Activated CD4-positive, alpha-beta T cell treated with anti-CD3 and anti-CD28 coated beads, Interleukin-2, Interleukin-4, amounts not matched to agents 100 ng/mL and 50 ng/mL, durations not matched to agents 16 hours and 8 hours (primary cell): ENCODE data around the gene DIS3L2.
"Not testable (repeated sequence)": the region's sequence is repeated elsewhere in the genome, so short reads cannot be mapped to it uniquely, and the experiment has no call there.

Experiments
- DNase-seq: peaks from one replicate; pipeline ENCODE4 v3.0.0-alpha.2; 2020; ENCODE audit warnings: low spot score

Gene DIS3L2

GRCh38 chr2:232116852-232117251, 155.3 kb downstream of the DIS3L2 start:
- no peak for DNase-seq

- DNase-seq = no peak
Observed at GRCh38 chr2:232117413-232117812, 155.9 kb downstream of the DIS3L2 start.

- DNase-seq = no peak
Observed at GRCh38 chr2:232120911-232121310, 159.4 kb downstream of the DIS3L2 start.

GRCh38 chr2:232124309-232124708, 162.8 kb downstream of the DIS3L2 start:
- DNase-seq = no peak

- no peak for DNase-seq
Observed at GRCh38 chr2:232126301-232127099, 165.0 kb downstream of the DIS3L2 start.

GRCh38 chr2:232129483-232129882, 168.0 kb downstream of the DIS3L2 start:
- DNase-seq = no peak

GRCh38 chr2:232132181-232132580, 170.7 kb downstream of the DIS3L2 start:
- DNase-seq = no peak

GRCh38 chr2:232133078-232133477, 171.6 kb downstream of the DIS3L2 start:
- DNase-seq = no peak

- DNase-seq = no peak
Observed at GRCh38 chr2:232134939-232135338, 173.4 kb downstream of the DIS3L2 start.

GRCh38 chr2:232137356-232138147, 176.0 kb downstream of the DIS3L2 start:
- DNase-seq = no peak

GRCh38 chr2:232138441-232138840, 176.9 kb downstream of the DIS3L2 start:
- no peak for DNase-seq

GRCh38 chr2:232139171-232139594, 177.7 kb downstream of the DIS3L2 start:
- no peak for DNase-seq

GRCh38 chr2:232139786-232140562, 178.5 kb downstream of the DIS3L2 start:
- no peak for DNase-seq

GRCh38 chr2:232141591-232141990, 180.1 kb downstream of the DIS3L2 start:
- DNase-seq = no peak

GRCh38 chr2:232142049-232142448, 180.5 kb downstream of the DIS3L2 start:
- DNase-seq = peak; percentile 24

GRCh38 chr2:232142502-232142901, 181.0 kb downstream of the DIS3L2 start:
- DNase-seq = no peak

- DNase-seq = no peak
Observed at GRCh38 chr2:232146294-232146693, 184.8 kb downstream of the DIS3L2 start.

GRCh38 chr2:232147440-232148077, 186.0 kb downstream of the DIS3L2 start:
- DNase-seq = no peak

- DNase-seq = no peak
Observed at GRCh38 chr2:232162187-232162586, 200.7 kb downstream of the DIS3L2 start.

- no peak for DNase-seq
Observed at GRCh38 chr2:232170396-232170795, 208.9 kb downstream of the DIS3L2 start.

- no peak for DNase-seq
Observed at GRCh38 chr2:232174662-232175061, 213.1 kb downstream of the DIS3L2 start.

GRCh38 chr2:232176587-232176986, 215.1 kb downstream of the DIS3L2 start:
- not testable (repeated sequence) for DNase-seq
